ENCODE data around the gene SRSF12.

Gene SRSF12

DNA sequence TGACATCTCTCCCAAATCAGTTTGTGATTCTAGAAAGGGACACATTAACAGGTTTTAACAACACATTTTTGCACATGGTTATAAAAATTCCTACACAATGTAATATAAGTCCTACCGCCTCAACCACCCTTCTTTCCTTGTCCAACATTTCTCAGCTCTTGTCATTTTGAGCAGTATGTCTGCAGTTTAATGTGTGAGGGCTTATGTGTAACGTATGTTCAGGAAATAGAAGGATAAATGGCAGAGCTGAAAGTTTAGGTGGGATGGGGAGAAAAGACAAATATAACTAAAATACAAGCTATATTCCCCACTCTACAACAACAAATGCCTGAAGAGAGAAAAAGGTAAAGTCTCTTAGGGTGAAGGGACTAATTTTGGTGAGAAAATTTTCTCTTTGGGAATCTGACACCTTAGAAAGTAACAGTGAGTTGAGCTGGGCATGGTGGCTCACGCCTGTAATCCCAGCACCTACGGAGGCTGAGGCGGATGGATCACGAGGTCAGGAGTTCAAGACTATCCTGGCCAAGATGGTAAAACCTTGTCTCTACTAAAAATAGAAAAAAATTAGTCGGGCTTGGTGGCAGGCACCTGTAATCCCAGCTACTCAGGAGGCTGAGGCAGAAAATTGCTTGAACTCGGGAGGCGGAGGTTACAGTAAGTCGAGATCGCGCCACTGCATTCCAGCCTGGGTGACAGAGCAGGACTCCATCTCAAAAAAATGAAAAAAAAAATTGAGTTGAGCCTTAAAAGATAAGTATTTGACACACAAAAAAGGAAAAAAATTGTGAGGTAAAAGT lies 32.3 kb downstream of the SRSF12 start:
- Histone ChIP-seq H3K4me3 (ENCODE audit: insufficient read depth, low read length, poor library complexity, severe bottlenecking) (no peak overlapping the region), H3K9me2 (replicated peaks; ENCODE audit: insufficient read depth, low read length) (no peaks in the 10 kb centered on the region), H3K4me2 (ENCODE audit: low read depth, low read length, poor library complexity, severe bottlenecking) (no peak overlapping the region), H3K79me2 (ENCODE audit: insufficient read depth, low read length) (peaks cover 29% of the 10 kb centered on the region), H4K20me1 (ENCODE audit: low read depth, low read length) (no peaks in the 10 kb centered on the region), H3K9ac (ENCODE audit: low read length) (no peak overlapping the region), H2AFZ (ENCODE audit: low read depth, low read length, severe bottlenecking) (no peak overlapping the region), H3F3A (ENCODE audit: insufficient read depth) (peaks cover 2% of the 10 kb centered on the region; the same call in 1 of the 2 replicates), H3K27me3 (ENCODE audit: low read length) (no peaks in the 10 kb centered on the region), H3K27ac (ENCODE audit: low read depth, low read length) (no peak overlapping the region), H3K36me3 (ENCODE audit: low read length) (peaks cover 19% of the 10 kb centered on the region), H3K9me3 (ENCODE audit: insufficient read depth, low read length) (no peaks in the 10 kb centered on the region)
- no peak for TF ChIP-seq EZH2phosphoT487 (conservative IDR thresholded peaks at IDR 0.05; ENCODE audit: low read length)
- TF ChIP-seq, protein P1, sequence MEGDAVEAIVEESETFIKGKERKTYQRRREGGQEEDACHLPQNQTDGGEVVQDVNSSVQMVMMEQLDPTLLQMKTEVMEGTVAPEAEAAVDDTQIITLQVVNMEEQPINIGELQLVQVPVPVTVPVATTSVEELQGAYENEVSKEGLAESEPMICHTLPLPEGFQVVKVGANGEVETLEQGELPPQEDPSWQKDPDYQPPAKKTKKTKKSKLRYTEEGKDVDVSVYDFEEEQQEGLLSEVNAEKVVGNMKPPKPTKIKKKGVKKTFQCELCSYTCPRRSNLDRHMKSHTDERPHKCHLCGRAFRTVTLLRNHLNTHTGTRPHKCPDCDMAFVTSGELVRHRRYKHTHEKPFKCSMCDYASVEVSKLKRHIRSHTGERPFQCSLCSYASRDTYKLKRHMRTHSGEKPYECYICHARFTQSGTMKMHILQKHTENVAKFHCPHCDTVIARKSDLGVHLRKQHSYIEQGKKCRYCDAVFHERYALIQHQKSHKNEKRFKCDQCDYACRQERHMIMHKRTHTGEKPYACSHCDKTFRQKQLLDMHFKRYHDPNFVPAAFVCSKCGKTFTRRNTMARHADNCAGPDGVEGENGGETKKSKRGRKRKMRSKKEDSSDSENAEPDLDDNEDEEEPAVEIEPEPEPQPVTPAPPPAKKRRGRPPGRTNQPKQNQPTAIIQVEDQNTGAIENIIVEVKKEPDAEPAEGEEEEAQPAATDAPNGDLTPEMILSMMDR (IDR thresholded peaks at IDR 0.05; ENCODE audit: insufficient read depth, low read length, poor library complexity, severe bottlenecking) = no peak

DNA sequence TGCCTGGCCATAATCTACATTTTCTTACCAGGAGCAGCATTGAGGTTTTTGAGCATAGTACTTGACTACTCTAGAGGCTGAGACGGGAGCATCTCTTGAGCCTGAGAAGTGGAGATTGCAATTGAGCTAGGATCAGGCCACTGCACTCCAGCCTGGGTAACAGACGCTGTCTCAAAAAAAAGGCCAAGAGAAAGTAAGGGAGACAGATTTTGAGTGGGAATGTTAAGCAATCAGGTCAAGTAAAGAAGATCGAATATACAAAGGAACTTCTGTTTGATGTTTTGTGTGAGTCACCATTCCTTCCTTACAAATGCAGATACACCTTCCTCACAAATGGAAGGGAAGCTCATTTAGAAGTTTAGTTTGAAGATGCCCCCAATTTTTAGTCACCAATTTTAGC lies 32.9 kb downstream of the SRSF12 start:
- H3K27ac ChIP-seq (ENCODE audit: low read depth, low read length) = no peak overlapping the region
- H3K36me3 ChIP-seq (ENCODE audit: low read length) = peaks cover 19% of the 10 kb centered on the region
- H3K4me3 ChIP-seq (ENCODE audit: insufficient read depth, low read length, poor library complexity, severe bottlenecking) = no peak overlapping the region
- no peak overlapping the region for H3K9ac ChIP-seq (ENCODE audit: low read length)
- no peaks in the 10 kb centered on the region for H4K20me1 ChIP-seq (ENCODE audit: low read depth, low read length)
- H3K79me2 ChIP-seq (ENCODE audit: insufficient read depth, low read length) = peaks cover 29% of the 10 kb centered on the region
- no peaks in the 10 kb centered on the region for H3K9me3 ChIP-seq (ENCODE audit: insufficient read depth, low read length)
- no peaks in the 10 kb centered on the region for H3K27me3 ChIP-seq (ENCODE audit: low read length)
- no peaks in the 10 kb centered on the region for H3K9me2 ChIP-seq (replicated peaks; ENCODE audit: insufficient read depth, low read length)
- no peak overlapping the region for H2AFZ ChIP-seq (ENCODE audit: low read depth, low read length, severe bottlenecking)
- TF ChIP-seq EZH2phosphoT487 (conservative IDR thresholded peaks at IDR 0.05; ENCODE audit: low read length) = no peak
- TF ChIP-seq, protein P1 (IDR thresholded peaks at IDR 0.05; ENCODE audit: insufficient read depth, low read length, poor library complexity, severe bottlenecking) = no peak
- H3K4me2 ChIP-seq (ENCODE audit: low read depth, low read length, poor library complexity, severe bottlenecking) = no peak overlapping the region
- H3F3A ChIP-seq (ENCODE audit: insufficient read depth) = peaks cover 2% of the 10 kb centered on the region; the same call in 1 of the 2 replicates

DNA sequence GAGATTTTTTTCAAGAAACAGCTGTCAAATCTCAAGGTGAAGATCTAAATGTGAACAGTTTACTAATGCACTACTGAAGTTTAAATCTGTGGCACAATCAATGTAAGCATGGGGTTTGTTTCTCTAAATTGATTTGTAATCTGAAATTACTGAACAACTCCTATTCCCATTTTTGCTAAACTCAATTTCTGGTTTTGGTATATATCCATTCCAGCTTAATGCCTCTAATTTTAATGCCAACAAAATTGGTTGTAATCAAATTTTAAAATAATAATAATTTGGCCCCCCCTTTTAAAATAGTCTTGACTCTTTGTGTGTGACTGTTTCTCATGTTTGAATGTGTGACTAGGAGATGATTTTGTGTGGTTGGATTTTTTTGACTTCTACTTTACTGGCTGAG lies 33.3 kb downstream of the SRSF12 start:
- no peak overlapping the region for H3K4me3 ChIP-seq (ENCODE audit: insufficient read depth, low read length, poor library complexity, severe bottlenecking)
- H2AFZ ChIP-seq (ENCODE audit: low read depth, low read length, severe bottlenecking) = no peak overlapping the region
- H3F3A ChIP-seq (ENCODE audit: insufficient read depth) = peaks cover 3% of the 10 kb centered on the region; the same call in 1 of the 2 replicates
- H3K27me3 ChIP-seq (ENCODE audit: low read length) = no peaks in the 10 kb centered on the region
- no peak overlapping the region for H3K27ac ChIP-seq (ENCODE audit: low read depth, low read length)
- H3K9me3 ChIP-seq (ENCODE audit: insufficient read depth, low read length) = no peaks in the 10 kb centered on the region
- no peak overlapping the region for H3K4me2 ChIP-seq (ENCODE audit: low read depth, low read length, poor library complexity, severe bottlenecking)
- H3K9ac ChIP-seq (ENCODE audit: low read length) = no peak overlapping the region
- H3K36me3 ChIP-seq (ENCODE audit: low read length) = peaks cover 19% of the 10 kb centered on the region
- no peaks in the 10 kb centered on the region for H4K20me1 ChIP-seq (ENCODE audit: low read depth, low read length)
- peaks cover 29% of the 10 kb centered on the region for H3K79me2 ChIP-seq (ENCODE audit: insufficient read depth, low read length)
- TF ChIP-seq, protein P1 (IDR thresholded peaks at IDR 0.05; ENCODE audit: insufficient read depth, low read length, poor library complexity, severe bottlenecking) = no peak
- no peak for TF ChIP-seq EZH2phosphoT487 (conservative IDR thresholded peaks at IDR 0.05; ENCODE audit: low read length)
- H3K9me2 ChIP-seq (replicated peaks; ENCODE audit: insufficient read depth, low read length) = no peaks in the 10 kb centered on the region

Measured in SU-DHL-6 (cell line).